Bone marrow (tissue), 2 donors: Measurements from ENCODE around the gene CPN2.

Experiments used
- DNase-seq, 2 donors: peaks; one replicate each; lab custom pipeline; 2025; lab: John Stamatoyannopoulos, UW

Gene CPN2

GRCh38 chr3:194293546-194294198 lies 57.5 kb downstream of the CPN2 start:
- DNase-seq, result no peak

GRCh38 chr3:194292331-194292730 lies 58.8 kb downstream of the CPN2 start:
- no peak for DNase-seq
